Ascending aorta (tissue), 2 donors: ENCODE results near the gene RFX7. TPM values are rescaled to one million over a fixed set of nuclear protein-coding genes. Genes with fewer than 3 reads are reported as not detected.

Source experiments
- DNase-seq, 2 donors: peaks; one replicate each; pipeline ENCODE4 v3.0.0-alpha.2; 2019; ENCODE audit warnings: low spot score in 2 of 2
- H3K27ac ChIP-seq, 2 donors: fragments of 200-600 bp; sonication (generic); one replicate each; pipeline ENCODE4 v1.5.1; 2016 to 2017; ENCODE audit warnings: mild to moderate bottlenecking in 1 of 2
- H3K27me3 ChIP-seq: fragments of 200-600 bp; sonication (generic); one replicate; pipeline ENCODE4 v1.5.1; 2017
- H3K36me3 ChIP-seq, 2 donors: fragments of 200-600 bp; sonication (generic); one replicate each; pipeline ENCODE4 v1.5.1; 2016
- H3K4me1 ChIP-seq, 2 donors: fragments of 200-600 bp; sonication (generic); one replicate each; pipeline ENCODE4 v1.5.1; 2016 to 2017; ENCODE audit warnings: mild to moderate bottlenecking in 1 of 2
- H3K4me3 ChIP-seq, 2 donors: fragments of 200-600 bp; sonication (generic); one replicate each; pipeline ENCODE4 v1.5.1; 2016 to 2017; ENCODE audit warnings: mild to moderate bottlenecking in 1 of 2
- H3K9me3 ChIP-seq, 2 donors: fragments of 200-600 bp; sonication (generic); one replicate each; pipeline ENCODE4 v1.5.1; 2016
- intact Hi-C: fragments of 100-400 bp; cut with DNase I; formaldehyde crosslinking; loops from one replicate; pipeline ENCODE4 v1.15.1; 2023
- total RNA-seq: library from RNA; depleted of rRNA; stranded (reverse); fragments of >200 nt; gene quantifications from one replicate; pipeline ENCODE4 v1.1.0, GENCODE V29; 2016
- TF ChIP-seq, protein P1 (sequence below), 3 experiments: fragments of 200-600 bp in 2 of 3; fragments of 450-650 bp in 1 of 3; sonication (generic) in 2 of 3; IDR thresholded peaks; one replicate each; pipeline ENCODE4 v1.5.1; 2016 to 2019; ENCODE audit warnings: antibody characterized with exemption in 3 of 3, mild to moderate bottlenecking in 1 of 3, moderate library complexity in 1 of 3

RFX7 gene
- total RNA-seq, 1 donor from 2014 or later: 14.2 TPM

DNA sequence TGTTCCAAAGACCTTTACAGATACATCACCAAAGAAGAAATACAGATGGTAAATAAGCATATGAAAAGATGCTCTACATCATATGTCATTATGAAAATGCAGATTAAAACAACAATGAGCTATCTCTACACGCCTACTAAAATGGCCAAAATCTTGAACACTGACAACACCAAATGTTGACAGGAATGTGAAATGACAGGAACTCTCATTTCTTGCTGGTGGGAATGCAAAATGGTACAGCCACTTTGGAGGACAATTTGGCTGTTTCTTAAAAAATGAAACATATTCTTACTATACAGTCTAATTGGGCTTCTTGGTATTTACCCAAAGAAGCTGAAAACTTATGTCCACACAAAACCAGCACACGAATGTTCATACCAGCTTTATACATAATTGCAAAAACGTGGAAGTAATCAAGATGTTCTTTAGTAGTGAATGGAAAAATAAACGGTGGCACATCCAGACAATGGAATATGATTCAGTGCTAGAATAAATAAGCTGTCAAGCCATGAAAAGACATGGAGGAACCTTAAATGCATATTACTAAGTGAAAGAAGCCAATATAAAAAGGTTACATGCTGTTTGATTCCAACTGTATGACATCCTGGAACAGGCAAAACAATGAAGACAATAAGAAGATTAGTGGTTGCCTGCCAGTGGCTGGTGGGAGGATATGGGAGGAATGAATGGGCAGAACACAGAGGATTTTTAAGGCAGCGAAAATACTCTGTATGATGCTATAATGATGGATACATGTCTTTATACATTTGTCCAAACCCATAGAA lies 169.0 kb downstream of the RFX7 start:
- intact Hi-C loops: no loop called here
- Histone ChIP-seq H3K27me3 (no peaks in the 10 kb centered on the region), H3K4me3 (no peak overlapping the region), H3K27ac (no peak overlapping the region), H3K36me3 (no peaks in the 10 kb centered on the region), H3K4me1 (no peaks in the 10 kb centered on the region), H3K9me3 (no peaks in the 10 kb centered on the region)
- TF ChIP-seq, protein P1, sequence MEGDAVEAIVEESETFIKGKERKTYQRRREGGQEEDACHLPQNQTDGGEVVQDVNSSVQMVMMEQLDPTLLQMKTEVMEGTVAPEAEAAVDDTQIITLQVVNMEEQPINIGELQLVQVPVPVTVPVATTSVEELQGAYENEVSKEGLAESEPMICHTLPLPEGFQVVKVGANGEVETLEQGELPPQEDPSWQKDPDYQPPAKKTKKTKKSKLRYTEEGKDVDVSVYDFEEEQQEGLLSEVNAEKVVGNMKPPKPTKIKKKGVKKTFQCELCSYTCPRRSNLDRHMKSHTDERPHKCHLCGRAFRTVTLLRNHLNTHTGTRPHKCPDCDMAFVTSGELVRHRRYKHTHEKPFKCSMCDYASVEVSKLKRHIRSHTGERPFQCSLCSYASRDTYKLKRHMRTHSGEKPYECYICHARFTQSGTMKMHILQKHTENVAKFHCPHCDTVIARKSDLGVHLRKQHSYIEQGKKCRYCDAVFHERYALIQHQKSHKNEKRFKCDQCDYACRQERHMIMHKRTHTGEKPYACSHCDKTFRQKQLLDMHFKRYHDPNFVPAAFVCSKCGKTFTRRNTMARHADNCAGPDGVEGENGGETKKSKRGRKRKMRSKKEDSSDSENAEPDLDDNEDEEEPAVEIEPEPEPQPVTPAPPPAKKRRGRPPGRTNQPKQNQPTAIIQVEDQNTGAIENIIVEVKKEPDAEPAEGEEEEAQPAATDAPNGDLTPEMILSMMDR (IDR thresholded peaks at IDR 0.05): no peak
- no peak for DNase-seq

DNA sequence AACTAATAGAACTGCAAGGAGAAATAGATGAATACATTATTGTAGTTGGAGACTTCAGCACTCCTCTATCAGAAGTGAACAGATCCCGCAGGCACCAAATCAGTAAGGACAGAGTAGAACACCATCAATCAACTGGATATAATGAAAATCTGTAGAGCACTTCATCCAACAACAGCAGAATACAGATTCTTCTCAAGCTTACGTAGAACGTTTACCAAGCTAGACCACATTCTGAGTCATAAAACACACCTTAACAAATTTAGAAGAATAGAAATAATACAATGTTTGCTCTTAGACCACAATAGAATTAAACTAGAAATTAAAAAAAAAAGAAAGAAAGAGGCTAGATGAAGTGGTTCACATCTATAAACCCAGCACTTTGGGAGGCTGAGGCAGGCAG lies 179.5 kb downstream of the RFX7 start:
- TF ChIP-seq, protein P1 (IDR thresholded peaks at IDR 0.05): no peak
- no peaks in the 10 kb centered on the region for H3K9me3 ChIP-seq
- no peaks in the 10 kb centered on the region for H3K4me1 ChIP-seq
- H3K27me3 ChIP-seq: no peaks in the 10 kb centered on the region
- intact Hi-C loops: no loop called here
- H3K36me3 ChIP-seq: no peaks in the 10 kb centered on the region
- no peak for DNase-seq
- H3K27ac ChIP-seq: no peak overlapping the region
- H3K4me3 ChIP-seq: no peak overlapping the region

DNA sequence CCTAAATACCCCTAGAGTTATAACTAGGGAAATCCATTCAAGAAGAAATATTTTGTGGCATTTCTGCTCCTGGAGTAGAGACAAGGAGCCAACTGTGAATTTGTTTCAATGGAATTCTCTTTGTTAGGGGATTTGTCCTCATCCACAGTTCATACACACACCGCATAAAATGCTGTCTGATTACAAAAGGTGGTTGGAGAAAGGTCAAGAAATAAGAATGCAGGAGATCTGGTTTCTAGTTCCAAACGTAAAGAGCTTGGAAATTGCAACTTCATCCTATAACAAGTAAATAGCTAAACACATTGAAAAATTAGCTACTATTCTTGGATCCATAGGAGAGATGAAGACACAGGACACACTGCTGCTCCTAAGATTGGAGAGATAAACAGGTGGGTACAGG lies 184.0 kb downstream of the RFX7 start:
- H3K27me3 ChIP-seq: no peaks in the 10 kb centered on the region
- H3K27ac ChIP-seq: no peak overlapping the region
- H3K4me1 ChIP-seq: no peaks in the 10 kb centered on the region
- no peaks in the 10 kb centered on the region for H3K9me3 ChIP-seq
- TF ChIP-seq, protein P1 (IDR thresholded peaks at IDR 0.05): no peak
- no peaks in the 10 kb centered on the region for H3K36me3 ChIP-seq
- intact Hi-C loops: no loop called here
- no peak overlapping the region for H3K4me3 ChIP-seq
- DNase-seq: no peak

DNA sequence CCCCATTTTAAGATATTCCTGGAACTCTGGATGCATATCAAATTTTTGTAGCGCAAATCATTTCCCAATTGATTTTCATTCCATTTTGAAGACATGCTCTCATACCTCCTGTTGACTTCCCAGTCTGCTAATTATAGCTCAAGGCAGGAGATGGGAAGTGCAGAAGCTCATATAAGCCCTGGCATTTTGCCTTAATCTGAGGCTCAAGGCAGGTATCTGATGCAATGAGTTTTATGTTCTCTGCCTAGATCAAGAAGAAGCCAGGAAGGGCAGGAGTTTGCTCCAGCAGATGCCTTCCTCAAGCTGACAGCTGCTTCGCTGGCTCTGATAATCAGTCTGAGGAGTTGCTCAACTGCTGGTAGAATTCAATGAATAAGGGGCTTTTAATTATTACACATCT lies 184.7 kb downstream of the RFX7 start:
- H3K36me3 ChIP-seq: no peaks in the 10 kb centered on the region
- H3K27me3 ChIP-seq: no peaks in the 10 kb centered on the region
- intact Hi-C loops: no loop called here
- H3K4me1 ChIP-seq: no peaks in the 10 kb centered on the region
- H3K9me3 ChIP-seq: no peaks in the 10 kb centered on the region
- TF ChIP-seq, protein P1 (IDR thresholded peaks at IDR 0.05): no peak
- H3K27ac ChIP-seq: no peak overlapping the region
- no peak for DNase-seq
- H3K4me3 ChIP-seq: no peak overlapping the region

DNA sequence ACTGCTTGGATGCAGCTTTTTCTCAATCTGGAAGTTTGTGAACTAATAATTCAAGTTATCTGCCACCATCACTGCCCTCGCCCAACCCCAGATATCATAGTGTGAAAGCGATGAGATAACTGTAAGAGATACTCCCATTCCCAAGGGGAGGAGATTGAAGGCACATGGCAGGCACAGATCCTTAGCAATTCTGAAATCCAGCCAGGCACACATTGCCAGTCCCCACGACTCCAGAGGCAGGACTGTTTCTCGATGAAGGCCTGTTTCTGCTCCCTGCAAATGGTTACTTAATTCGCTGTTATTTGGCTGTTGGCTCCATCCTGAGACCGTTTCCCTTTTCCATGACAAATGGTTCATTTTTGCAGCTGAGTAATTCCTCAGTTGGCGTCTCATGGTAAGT lies 187.1 kb downstream of the RFX7 start:
- Histone ChIP-seq H3K4me3 (no peak overlapping the region), H3K36me3 (no peaks in the 10 kb centered on the region), H3K9me3 (no peaks in the 10 kb centered on the region), H3K4me1 (no peaks in the 10 kb centered on the region), H3K27ac (no peak overlapping the region), H3K27me3 (no peaks in the 10 kb centered on the region)
- TF ChIP-seq, protein P1 (IDR thresholded peaks at IDR 0.05): no peak
- no peak for DNase-seq
- intact Hi-C loops: no loop called here

DNA sequence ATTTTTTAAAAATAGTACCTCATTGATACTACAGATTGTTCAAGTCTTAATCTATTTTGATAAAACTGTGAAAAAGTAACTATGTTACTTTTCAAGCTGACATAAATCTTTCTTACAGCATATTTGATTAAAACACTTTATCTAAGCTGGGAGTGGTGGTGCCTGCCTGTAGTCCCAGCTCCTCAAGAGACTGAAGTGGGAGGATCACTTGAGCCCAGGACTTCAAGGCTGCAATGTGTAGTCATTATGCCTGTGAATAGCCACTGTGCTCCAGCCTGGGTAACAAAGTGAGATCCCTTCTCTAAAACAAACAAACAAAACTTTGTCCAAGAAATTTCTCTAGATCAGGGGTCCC lies 190.7 kb downstream of the RFX7 start:
- TF ChIP-seq, protein P1 (IDR thresholded peaks at IDR 0.05): no peak
- Histone ChIP-seq H3K4me1 (no peaks in the 10 kb centered on the region), H3K9me3 (no peaks in the 10 kb centered on the region), H3K36me3 (no peaks in the 10 kb centered on the region), H3K27me3 (no peaks in the 10 kb centered on the region), H3K4me3 (no peak overlapping the region), H3K27ac (peak overlapping the region in 1 of 2 donors; percentile 33)
- intact Hi-C loops: no loop called here
- no peak for DNase-seq
